HEK293 (cell line): ENCODE results near the gene ASXL1.

ENCODE experiments used
- EGR2 ChIP-seq: fragments of 450-650 bp; formaldehyde crosslinking; IDR thresholded peaks from 2 replicates; pipeline ENCODE4 v1.5.1; 2016; ENCODE audit warnings: low read depth, missing biosample characterization, missing genetic modification characterization
- HOXA7 ChIP-seq: sonication (generic); formaldehyde crosslinking; IDR thresholded peaks from 2 replicates; pipeline ENCODE4 v1.8.1; 2022; ENCODE audit warnings: missing genetic modification reagents, borderline replicate concordance
- IKZF3 ChIP-seq: fragments of 450-650 bp; IDR thresholded peaks from 2 replicates; pipeline ENCODE4 v1.5.0; 2018; ENCODE audit warnings: missing biosample characterization, mild to moderate bottlenecking, missing genetic modification characterization, moderate library complexity
- INSM2 ChIP-seq: fragments of 450-650 bp; formaldehyde crosslinking; IDR thresholded peaks from 2 replicates; pipeline ENCODE4 v1.5.1; 2016; ENCODE audit warnings: missing biosample characterization, missing genetic modification characterization
- PRDM4 ChIP-seq: fragments of 450-650 bp; formaldehyde crosslinking; IDR thresholded peaks from 2 replicates; pipeline ENCODE4 v1.5.1; 2017; ENCODE audit warnings: missing biosample characterization, missing genetic modification characterization
- PRDM6 ChIP-seq: fragments of 450-650 bp; formaldehyde crosslinking; IDR thresholded peaks from 2 replicates; pipeline ENCODE4 v1.5.1; 2017; ENCODE audit warnings: missing biosample characterization, missing genetic modification characterization
- SETDB1 ChIP-seq: IDR thresholded peaks from one replicate; pipeline ENCODE4 v1.6.1; 2017; ENCODE audit warnings: mild to moderate bottlenecking, low read length, moderate library complexity, mixed read lengths; ENCODE audit not compliant: insufficient read length
- ZBTB10 ChIP-seq: fragments of 450-650 bp; formaldehyde crosslinking; IDR thresholded peaks from 2 replicates; pipeline ENCODE4 v1.5.1; 2016; ENCODE audit warnings: missing biosample characterization, missing genetic modification characterization
- ZBTB11 ChIP-seq: fragments of 450-650 bp; formaldehyde crosslinking; conservative IDR thresholded peaks from 2 replicates; pipeline ENCODE4 v1.5.1; 2016; ENCODE audit warnings: low read depth, missing biosample characterization, missing genetic modification characterization
- ZBTB6 ChIP-seq: fragments of 450-650 bp; formaldehyde crosslinking; IDR thresholded peaks from 2 replicates; pipeline ENCODE4 v1.5.1; 2017; ENCODE audit warnings: missing biosample characterization, missing genetic modification characterization
- ZNF214 ChIP-seq: fragments of 450-650 bp; formaldehyde crosslinking; IDR thresholded peaks from 2 replicates; pipeline ENCODE4 v1.5.1; 2017; ENCODE audit warnings: missing biosample characterization, mild to moderate bottlenecking, missing genetic modification characterization, borderline replicate concordance
- ZNF416 ChIP-seq: fragments of 450-650 bp; formaldehyde crosslinking; IDR thresholded peaks from 2 replicates; pipeline ENCODE4 v1.5.1; 2016; ENCODE audit warnings: missing biosample characterization, missing genetic modification characterization
- ZNF521 ChIP-seq: fragments of 450-650 bp; formaldehyde crosslinking; IDR thresholded peaks from 2 replicates; pipeline ENCODE4 v1.5.1; 2017; ENCODE audit warnings: missing biosample characterization, mild to moderate bottlenecking, missing genetic modification characterization
- ZNF549 ChIP-seq: fragments of 450-650 bp; IDR thresholded peaks from 2 replicates; pipeline ENCODE4 v1.5.1; 2018; ENCODE audit warnings: missing biosample characterization, missing genetic modification characterization, mild to moderate bottlenecking, inconsistent platforms, moderate library complexity
- ZNF580 ChIP-seq: fragments of 450-650 bp; formaldehyde crosslinking; IDR thresholded peaks from 2 replicates; pipeline ENCODE4 v1.5.1; 2016; ENCODE audit warnings: missing biosample characterization, missing genetic modification characterization
- ZNF585B ChIP-seq: fragments of 450-650 bp; formaldehyde crosslinking; IDR thresholded peaks from 2 replicates; pipeline ENCODE4 v1.5.1; 2016; ENCODE audit warnings: missing biosample characterization, missing genetic modification characterization
- ZNF596 ChIP-seq: fragments of 450-650 bp; IDR thresholded peaks from 2 replicates; pipeline ENCODE4 v1.5.0; 2018; ENCODE audit warnings: missing biosample characterization, mild to moderate bottlenecking, missing genetic modification characterization, moderate library complexity
- ZNF626 ChIP-seq: fragments of 450-650 bp; sonication (Bioruptor Pico); formaldehyde crosslinking; IDR thresholded peaks from 2 replicates; pipeline ENCODE4 v1.5.1; 2018; ENCODE audit warnings: missing biosample characterization, missing genetic modification characterization, inconsistent platforms
- ZNF654 ChIP-seq: fragments of 450-650 bp; formaldehyde crosslinking; IDR thresholded peaks from 2 replicates; pipeline ENCODE4 v1.5.1; 2016; ENCODE audit warnings: low read depth, missing biosample characterization, missing genetic modification characterization
- ZNF664 ChIP-seq: fragments of 450-650 bp; formaldehyde crosslinking; IDR thresholded peaks from 2 replicates; pipeline ENCODE4 v1.5.1; 2016; ENCODE audit warnings: missing biosample characterization, missing genetic modification characterization

ASXL1 gene

GRCh38 chr20:32357869-32358631 lies at the start of gene ASXL1 (continued):
- TF ChIP-seq PRDM4 (tag by site-specific recombination) (peak; percentile 66), ZBTB6 (tag by site-specific recombination) (peak; percentile 74), ZNF214 (no peak), IKZF3 (tag by site-specific recombination) (peak; percentile 65), ZNF596 (tag by site-specific recombination) (peak; percentile 41; the same call in 1 of the 2 replicates), ZBTB10 (tag by site-specific recombination) (peak; percentile 84), ZNF521 (tag by site-specific recombination) (no peak), ZNF549 (no peak), INSM2 (peak; percentile 98), PRDM6 (tag by site-specific recombination) (no peak), ZBTB11 (peak; percentile 93), ZNF654 (tag by site-specific recombination) (no peak), ZNF416 (tag by site-specific recombination) (no peak), SETDB1 (no peak), EGR2 (peak; percentile 95), ZNF585B (tag by site-specific recombination) (no peak), HOXA7 (CRISPR knock-in tag) (no peak), ZNF580 (no peak), ZNF626 (tag by site-specific recombination) (no peak), ZNF664 (tag by site-specific recombination) (no peak)
